ENCODE measurements around the gene NTN1.
"Not testable (repeated sequence)": the region's sequence is repeated elsewhere in the genome, so short reads cannot be mapped to it uniquely, and the experiment has no call there.

NTN1 gene

DNA sequence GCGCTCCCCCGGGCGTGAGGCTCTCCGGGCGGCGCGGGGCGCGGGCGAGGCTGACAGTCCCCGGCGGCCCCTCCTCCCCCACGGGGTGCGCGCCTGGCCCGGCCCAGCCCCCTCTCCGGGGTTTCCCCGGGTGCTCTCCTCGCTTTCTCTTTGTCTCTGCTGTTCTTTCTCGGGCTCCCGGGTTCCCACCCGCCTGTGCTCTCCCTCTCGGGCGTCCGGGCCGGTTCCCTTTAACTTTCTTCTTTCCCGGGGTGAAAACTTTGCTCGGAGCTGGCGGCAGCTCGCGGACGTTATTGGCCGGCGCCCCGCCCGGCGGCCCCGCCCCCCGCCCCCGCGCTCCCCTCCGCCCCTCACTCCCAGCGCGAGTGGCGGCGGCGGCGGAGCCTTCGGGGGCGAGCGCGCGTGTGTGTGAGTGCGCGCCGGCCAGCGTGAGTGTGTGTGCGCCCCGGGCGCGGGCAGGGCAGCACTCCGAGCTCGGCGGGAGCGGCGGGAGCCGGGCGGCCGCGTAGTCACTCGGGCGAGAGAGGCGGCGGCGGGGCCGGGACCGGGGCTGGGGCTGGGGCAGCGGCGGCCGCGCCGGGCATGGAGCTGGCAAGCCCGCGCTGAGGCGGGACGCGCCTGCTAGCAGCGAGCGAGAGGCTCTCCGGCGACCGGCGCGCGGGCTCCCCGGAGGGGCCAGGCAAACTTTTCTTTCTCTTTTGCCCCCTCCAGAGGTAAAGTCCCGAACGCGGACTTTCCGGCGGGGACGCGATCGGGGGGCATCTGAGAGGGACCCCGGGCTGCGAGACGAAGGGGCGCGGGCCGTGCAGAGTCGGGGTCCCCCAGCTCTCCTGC is at the start of gene NTN1:
NTN1 (plus strand) TSS at position 353 of the 834 bp plus-strand sequence. CDS start 864 bp downstream, outside the sequence.
- no peak for DNase-seq

DNA sequence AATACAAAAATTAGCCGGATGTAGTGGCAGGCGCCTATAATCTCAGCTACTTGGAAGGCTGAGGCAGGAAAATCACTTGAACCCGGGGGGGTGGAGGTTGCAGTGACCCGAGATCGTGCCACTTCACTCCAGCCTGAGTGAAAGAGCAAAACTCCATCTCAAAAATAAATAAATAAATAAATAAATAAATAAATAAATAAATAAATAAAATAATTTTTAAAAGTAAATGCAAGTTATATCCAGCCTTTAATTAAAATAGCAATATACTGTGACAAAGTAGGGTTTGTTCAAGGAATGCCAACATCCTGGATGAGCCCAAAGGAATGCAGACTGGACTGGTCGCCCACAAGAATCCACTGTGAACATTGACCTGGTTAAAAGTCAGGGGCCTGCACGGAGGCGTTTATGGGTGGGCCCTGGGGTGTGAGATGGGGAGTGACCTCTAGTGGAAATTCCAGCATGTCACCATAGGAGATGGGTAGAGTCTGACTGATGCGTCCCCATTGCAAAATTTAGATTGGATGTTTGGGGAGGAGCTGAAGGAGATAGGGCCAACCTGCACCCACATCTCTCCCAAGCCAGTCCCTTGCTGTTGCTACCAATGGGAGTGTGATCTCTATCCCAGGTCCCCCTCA is 46.1 kb upstream of the NTN1 start:
- no peak for DNase-seq

DNA sequence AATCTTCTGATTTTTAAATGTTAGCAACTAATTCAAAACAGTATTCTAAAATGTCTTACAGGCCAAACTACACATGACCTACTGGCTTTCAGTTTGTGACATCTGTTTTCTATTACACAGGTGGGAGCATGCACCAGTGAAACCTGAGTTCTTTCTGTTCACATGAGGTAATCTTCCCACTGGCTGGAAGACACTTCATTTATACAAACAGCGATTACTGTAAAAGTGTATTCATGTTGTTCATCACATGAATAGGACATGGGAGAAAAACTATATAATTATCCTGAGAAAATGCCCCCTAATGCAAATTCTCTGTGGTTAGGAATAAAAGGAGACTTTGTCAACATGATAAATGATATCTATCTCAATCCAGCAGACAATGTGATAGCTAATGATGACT is 44.7 kb upstream of the NTN1 start:
- DNase-seq = no peak

DNA sequence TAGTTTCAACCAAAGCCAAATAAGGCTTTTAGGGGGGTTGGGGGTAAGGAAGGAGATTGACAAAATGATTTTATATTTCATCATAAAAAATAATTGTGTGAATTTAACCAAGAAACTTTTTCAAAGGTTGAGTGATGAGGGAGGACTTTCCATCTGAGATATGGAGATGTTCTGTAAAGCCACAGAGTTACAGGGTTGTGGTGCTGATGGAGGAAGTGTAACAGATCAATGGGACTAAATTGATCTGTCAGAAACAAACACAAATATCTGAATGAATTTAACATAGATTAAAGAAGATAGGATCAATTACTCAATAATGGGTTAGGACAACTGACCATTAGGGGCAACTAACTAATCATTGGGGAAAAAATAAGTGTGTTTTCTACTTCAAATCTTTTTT is 41.6 kb upstream of the NTN1 start:
- no peak for DNase-seq

DNA sequence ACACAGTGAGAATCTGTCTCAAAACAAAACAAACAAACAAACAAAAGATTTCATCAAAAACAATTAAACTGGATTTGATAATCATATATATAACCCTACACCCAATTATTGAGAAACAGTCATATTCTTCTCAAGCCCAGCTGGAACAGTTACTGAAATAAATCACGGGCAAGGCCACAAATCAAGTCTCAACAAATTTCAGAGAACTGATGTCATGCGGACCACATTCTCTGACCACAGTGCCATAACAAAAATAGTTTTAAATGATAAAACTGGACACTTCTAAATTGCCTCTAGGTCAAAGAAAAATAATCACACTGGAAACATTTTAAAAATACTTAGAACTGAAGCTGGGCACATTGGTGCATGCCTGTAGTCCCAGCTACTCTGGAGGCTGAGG is 39.9 kb upstream of the NTN1 start:
- DNase-seq = no peak

DNA sequence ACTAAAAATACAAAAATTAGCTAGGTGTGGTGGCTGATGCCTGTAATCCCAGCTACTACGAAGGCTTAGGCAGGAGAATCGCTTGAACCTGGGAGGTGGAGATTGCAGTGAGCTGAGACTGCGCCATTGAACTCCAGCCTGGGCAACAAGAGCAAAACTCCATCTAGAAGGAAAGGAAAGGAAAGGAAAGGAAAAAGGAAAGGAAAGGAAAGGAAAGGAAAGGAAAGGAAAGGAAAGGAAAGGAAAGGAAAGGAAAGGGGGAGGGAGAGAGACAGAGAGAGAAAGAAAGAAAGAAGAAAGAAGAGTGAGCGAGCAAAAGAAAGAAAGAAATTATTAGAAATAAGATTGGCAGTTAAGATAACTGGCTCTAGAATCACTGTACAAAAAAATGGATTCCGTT is 37.1 kb upstream of the NTN1 start:
- DNase-seq = not testable (repeated sequence)

DNA sequence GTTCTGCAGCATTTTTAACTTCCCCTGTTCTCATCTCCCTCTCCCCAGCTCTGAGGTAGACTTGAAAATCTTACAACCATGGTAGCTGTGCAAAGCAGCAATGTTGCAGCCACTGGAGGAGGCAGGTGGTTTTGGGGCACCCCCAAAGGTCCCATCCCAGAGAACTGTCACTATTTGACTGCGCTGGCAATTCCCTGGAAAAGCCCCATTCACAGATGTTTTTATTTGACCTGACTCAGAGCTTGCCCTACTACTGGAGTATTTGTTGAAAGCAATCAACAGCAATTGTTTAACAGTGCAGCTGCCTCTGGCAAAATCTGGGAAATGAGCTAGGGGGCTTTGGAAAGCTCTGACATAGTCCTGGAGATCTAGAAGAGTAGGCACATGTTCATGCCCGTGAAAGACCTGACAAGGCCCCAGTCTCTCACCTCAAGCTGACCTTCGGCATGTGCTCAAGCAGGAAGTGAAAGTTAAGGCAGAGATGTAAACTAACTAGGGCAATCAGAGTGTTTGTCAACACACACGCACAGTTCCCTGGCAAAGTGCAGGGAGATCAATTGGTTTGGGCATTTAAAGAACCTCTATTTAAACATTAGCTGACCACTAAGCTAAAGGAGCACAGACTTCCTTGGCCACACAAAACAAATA is 36.1 kb upstream of the NTN1 start:
- DNase-seq = no peak

DNA sequence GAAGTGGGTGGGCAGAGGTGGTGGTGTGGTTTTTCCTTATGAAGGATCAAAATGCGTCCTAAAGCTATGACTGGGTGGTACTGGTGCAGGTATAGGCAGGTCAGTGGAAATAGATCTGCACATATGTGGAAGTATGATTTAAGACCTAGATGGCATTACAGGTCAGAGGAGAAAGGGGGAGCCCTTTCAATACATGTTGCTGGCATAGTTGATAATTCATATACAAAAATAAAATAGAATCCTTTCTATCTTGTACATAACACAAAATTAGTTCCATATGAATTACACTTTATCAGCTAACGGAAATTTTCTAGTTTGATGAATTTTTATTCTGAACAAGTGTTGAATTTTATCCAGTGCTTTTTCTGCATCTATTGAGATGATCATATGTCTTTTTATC is 35.0 kb upstream of the NTN1 start:
- no peak for DNase-seq

DNA sequence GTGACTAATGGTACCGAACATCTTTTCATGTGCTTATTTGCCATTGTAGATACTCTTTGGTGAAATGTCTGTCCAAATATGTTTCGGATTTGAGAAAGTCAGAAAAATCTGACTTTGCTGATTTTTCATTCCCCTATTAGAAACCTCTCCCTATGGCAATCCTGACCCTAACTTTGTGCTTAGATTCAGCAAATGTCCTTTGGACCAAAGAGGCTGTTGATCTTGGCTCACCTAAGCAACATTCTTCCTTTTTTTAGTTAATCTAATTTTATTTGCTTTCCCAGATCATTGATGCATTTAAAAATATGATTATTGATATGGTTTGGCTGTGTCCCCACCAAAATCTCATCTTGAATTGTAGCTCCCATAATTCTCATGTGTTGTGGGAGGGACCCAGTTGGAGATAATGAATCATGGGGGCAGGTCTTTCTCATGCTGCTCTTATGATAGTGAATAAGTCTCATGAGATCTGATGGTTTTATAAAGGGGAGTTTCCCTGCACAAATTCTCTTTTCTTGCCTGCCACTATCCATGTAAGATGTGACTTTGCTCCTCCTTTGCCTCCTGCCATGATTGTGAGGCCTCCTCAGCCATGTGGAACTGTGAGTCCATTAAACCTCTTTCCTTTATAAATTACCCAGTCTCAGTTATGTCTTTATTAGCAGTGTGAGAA is 32.9 kb upstream of the NTN1 start:
- DNase-seq = not testable (repeated sequence)

DNA sequence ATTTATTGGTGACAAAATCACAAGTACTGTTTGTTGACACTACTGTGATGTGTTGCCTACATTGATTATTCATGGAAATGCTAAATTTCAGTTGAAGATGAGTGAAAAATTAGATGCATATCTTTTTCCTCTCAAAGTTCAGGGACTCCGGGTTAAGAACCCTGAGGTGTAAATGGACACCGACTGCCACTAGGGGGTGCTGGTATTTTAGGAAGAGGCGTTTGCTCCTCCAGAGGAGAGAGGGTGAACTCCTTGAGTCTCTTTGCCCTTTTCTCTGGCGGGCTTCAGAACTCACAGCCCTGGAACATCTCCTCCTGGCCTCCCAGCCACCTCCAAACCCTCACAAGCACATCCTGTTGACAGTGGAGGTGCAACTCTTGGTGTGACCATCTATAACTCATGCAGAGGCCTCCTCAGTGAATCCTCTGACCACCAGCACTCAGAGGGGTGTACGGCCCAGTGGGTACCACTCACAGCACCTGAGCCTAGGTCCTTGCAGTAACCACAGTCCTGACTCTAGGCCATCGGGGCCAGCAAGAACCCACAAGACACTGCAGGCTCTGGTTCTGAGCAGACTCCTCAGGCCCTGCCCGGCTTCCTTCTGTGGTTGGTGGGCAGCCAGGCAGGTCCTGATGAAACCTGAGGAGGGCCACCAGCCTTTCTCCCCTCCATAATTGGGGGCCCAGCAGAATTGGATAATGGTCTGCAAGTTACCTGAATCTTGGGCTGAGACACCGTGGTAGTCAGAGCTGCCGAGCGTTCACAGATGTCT is 29.6 kb upstream of the NTN1 start:
- DNase-seq = no peak

DNA sequence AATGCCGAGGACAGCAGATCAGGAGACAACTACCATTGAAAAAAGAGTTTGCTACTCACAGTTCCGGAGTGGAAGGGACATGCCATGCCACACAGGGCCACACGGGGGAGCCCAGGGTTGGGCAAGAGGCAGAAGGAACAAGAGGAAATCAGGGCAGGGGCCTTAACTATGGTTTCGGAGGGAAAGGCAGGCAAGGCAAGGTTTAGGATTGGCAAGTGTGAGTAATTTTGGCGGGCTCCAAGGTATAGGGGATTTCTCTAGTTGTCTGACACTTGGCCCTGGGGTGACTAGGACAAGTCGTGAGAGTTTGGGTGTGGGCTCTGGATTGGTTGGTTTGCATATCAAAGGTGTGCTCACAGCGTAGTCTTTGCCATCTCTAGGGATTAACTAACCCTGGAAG is 27.0 kb upstream of the NTN1 start:
- DNase-seq = no peak

DNA sequence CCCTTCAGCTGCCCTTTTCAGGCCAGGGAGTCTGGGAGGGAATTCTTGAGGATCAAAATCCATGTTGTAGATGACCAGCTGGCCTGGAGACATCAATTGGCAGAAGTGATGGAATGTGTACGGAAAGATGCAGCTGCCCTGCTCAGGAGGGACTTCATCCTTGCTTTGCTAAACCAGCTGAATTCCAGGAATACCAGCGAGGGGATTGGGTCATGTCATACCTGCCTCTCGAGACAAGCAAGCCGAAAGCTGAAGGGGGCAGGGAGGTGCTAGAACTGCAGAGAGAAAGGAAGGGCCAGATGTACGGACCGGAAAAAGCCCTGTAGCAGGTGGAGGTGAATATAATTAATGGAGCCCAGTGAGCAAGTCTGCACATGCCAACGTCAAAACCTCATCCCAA is 25.6 kb upstream of the NTN1 start:
- no peak for DNase-seq

DNA sequence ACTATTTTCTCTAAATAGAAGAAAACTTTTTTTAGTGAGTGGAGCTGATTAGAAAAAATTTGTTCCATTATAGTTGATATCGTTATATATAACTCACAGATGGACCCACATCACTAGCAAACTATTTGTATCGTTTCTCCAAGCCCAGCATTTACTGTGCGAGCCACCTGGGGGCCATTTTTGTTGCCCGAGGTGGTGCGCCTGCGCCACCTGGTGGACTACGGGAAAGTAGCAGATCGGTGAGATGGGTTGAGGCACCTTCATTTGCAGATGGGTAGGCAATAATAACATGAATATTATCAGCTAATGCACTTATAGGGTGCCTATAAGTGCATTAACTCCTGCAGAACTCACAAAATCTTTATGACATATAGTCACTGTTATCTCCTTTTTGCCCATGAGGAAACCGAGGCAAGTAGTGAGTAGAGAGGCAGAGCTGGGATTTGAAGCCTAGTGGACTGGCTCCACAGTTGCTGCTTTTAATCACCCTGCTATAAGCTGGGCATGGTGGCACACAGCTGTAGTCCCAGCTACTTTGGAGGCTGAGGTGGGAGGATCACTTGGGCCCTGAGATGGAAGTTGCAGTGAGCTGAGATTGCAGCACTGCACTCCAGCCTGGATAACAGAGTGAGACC is 23.2 kb upstream of the NTN1 start:
- no peak for DNase-seq

DNA sequence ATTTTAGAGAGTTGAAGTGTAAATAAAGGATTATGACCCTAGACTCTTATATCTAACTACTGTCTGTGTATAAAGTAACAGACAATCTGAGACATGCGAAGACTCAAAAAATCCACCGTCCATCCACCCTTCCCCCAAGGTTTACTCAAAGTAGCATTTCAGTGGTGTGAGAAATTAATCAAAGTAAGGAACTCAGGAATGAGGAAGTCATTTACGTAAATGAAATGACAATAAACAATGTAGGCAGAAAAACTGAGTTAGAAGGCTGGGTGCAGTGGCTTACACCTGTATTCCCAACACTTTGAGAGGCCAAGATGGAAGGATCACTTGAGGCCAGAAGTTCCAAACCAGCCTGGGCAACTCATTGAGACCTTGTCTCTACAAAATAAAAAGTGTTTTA is 19.8 kb upstream of the NTN1 start:
- no peak for DNase-seq

DNA sequence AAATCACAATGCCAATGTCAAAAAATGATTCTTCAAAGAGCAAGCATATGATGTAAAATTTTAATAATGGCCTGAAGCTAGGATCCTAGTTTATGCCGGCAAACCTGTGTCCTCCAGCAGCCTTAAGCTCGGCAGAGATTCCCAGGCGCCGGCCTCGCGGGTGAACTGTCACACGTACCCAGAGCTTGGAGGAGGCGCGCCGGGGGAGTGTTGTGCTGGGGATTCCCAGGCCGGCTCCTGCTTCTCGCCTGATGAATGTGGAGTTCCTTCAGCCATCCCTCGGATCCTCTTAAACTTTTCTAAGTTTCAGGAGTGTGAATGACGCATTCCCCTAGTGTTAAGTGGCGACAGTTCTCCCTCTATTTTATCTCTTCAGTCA is 19.1 kb upstream of the NTN1 start:
- no peak for DNase-seq

DNA sequence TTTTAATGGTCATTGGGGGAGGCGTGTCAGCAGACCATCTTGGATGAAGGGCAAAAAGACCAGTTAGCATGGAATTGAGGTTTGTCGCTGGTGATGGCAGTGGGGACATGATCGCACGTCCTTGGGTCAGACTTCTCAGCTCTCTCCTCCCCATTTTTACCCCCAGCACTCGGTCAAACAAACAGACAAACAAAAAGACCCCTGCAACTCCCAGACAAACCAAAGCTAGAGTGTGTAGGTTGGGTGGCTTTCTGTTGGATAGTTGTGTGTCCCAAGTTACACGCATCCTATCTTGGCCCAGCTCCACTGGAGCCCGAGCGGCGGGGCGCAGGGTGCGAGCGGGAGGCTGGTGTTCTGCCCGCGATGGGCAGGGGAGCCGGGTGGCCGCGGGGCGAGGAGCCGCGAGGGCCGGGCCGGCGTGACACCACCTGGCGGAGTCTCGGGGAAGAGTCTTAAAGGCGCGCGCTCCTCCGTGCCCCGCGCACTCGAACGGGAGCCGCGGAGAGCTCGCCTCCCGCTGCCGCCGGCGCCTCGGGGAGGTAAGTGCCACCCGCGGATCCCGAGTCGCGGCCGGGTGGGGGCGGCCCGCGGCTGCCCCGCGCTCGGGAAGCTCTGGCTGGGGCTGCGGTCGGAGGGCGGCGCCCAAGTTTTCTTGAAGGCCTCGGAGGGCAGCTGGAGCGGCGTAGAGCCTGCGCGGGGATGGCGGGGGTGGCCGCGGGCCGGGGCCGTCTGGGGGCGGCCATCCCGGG is 18.5 kb upstream of the NTN1 start:
- DNase-seq = no peak

DNA sequence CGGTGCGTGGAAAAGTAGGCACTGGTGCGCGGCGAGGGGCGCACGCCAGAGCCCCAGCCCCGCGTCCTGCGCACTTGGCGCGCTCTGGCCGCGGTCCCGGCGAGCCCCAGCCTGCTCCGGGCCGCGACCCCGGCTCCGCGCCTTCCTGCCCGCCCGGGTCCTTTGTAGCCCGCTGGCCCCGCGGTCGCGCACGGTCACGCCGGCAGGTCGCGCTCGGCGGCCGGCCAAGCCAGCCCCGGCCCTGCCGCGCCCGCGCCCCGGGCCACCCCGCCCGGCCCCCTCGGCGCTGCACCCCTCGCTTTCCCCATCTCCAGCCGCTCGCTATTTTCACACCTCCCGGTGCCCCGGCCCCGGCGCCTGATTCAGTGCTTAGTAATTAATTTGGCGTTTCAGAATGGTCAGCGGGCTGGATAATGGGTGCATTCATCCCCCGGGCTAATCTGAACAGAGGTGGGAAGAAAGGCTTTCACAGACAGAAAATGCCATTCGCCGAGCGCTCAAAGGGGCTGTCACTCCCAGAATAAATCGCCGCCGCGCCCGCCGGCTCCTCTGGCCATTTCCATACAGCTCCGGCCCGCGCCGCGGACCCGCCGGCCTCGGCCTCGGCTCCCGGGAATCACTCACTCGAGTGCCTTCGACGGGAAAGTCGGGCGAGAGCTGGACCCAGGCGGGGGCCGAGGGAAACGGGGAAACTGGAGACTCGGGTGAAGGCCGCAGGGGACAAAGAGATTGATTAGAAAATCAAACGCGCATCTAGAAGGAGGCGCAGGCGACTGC is 17.8 kb upstream of the NTN1 start:
- DNase-seq = no peak

DNA sequence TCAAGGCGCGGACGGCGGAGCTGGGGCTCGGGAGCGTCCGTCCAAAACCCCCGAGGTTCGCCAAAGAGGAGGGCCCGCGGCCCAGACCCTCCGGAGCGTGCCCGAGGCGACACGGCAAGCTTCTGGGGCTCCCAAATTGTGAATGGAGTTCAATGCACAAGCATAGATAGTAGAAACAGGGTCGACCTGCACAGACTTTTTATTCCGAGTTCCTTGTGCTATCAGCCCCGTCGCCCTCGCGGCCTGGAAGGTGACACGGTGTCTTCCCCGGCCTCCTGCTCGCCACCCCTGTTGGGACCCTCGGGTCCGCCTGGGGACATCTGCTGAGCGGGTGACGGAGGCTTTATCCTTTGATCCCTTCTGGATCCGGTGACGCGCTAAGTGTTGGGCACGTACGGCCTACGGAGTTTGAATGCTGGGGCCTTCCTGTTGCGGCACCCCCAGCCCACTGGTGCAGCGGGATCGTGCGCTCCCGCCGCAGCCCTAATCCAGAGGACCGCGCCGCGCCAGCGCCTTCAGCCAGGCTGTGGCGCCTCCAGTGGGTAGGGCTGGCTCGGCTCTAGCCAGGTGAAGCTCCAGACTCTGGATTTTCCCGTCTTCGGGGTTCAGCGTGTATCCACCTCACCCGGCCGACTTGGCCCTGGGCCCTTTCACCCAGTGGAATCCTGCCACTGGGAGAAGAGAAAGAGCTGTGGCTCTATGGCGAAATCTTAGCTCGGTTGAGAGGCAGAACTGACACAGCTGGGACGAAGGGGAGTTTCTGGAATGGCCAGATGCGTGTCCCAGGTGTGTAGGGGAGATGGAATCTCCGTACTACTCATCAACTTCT is 17.0 kb upstream of the NTN1 start:
- no peak for DNase-seq

DNA sequence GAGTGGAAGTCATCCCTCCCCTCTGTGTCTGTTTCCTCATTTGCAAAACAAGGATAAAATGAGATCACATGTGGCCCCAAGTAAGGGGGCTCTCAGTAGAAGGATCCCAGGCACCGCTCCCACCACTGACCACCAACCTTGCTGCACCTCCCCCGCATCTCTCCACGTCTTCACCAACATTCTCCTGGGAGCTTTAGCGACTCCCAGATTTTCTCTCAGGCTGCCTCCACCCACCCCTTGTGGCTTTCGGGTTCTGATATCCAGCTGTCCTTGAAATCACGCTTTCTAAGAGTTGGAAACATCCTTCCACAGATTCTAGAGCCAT is 16.4 kb upstream of the NTN1 start:
- no peak for DNase-seq

DNA sequence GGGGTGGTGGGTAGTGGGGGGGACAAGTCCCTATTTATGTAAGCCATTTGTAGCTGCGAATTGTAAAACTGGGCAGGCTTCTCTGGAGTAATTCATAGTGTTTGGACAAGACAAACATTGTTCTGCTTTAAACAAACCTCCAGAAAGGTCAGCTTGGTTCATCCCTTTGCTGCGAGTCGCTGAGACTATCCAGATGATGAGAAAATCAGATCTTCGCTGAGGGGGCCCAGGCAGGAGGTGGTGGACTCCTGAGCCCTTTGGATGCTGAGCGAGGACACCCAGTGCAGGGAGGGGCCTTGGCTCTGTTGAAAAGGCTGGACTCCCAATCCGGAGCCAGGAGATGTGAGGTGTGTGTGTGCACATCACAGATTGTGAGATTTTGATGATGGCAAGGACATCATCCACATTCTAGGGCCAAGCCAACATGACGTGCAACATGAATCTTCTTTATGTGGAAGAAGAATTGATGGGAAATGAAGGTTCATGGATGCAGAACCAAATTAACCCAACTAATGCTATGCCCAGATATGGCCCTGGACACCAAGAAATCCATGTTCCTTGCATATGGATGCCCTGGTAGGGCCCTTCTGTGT is 15.0 kb upstream of the NTN1 start:
- DNase-seq = no peak
